Measurements from ENCODE around the gene RAB3IL1. TPM values are rescaled to one million over a fixed set of nuclear protein-coding genes. Genes with fewer than 3 reads are reported as not detected.

Gene RAB3IL1
- total and polyA plus RNA-seq, 9 of the 15 experiments (the other 6 are each of a cell fraction or from before 2014, with no cell fraction given), result 0.15 to 42.6 (median 15.5) TPM

DNA sequence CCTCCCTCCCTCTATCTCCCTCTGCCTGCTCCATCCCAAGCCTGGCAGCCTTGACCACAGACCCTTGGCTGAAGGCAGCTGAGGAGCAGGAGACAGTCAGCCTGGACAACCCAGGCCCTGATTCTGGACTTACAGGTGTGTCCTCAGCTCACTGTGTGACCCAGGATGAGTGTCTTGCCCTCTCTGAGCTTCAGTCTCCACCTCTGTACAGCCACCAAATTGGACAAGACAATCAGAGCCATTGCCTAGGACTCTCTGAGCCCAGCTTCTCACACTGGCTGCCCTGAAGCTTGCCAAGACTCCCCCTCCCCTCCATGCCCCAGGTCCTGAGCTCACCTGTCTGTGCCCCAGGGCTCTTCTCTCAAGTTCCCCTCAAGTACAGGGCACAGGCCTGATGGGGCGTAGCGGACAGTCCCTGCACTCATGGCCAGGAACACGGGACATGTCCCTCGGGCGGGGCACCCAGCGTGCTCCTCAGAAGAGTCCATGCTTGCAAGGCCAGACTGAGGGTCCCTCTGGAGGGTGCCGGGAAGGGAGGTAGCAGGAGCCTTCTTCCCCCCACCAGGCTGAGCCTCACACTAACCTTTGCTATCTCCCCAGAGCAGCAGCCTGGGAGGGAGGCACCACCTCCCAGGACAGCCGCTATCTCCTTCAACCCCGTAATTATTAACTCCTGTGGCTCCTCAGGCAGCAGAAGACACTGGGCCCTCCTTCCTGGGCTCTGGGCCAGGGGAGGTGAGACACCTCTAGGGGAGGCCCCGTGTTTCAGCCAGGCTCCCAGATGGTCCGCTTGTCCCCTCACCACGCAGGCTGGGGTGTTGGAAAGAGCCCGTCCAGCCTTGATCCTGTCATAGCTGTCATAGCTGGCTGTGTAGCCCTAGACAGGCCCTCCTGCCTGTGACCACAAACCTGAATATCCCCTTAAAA is 2.6 kb upstream of the RAB3IL1 start (continued):
- TF ChIP-seq MTF1 (CRISPR knock-in tag; IDR thresholded peaks at IDR 0.05; ENCODE audit: borderline replicate concordance) (no peak), SMC3 (conservative IDR thresholded peaks at IDR 0.05; ENCODE audit: insufficient read depth, low read depth, low read length) (no peak), ZNF512 (tag; IDR thresholded peaks at IDR 0.05) (no peak), MCM3 (IDR thresholded peaks at IDR 0.05) (no peak), TOE1 (IDR thresholded peaks at IDR 0.05; ENCODE audit: borderline replicate concordance) (peak; percentile 72), TOE1 (CRISPR knock-in tag; IDR thresholded peaks at IDR 0.05; ENCODE audit: borderline replicate concordance, low read depth) (no peak), CUX1 (CRISPR knock-in tag; IDR thresholded peaks at IDR 0.05) (no peak), ZNF175 (CRISPR knock-in tag; IDR thresholded peaks at IDR 0.05; ENCODE audit: low read depth) (no peak), TEAD4 (IDR thresholded peaks at IDR 0.05; ENCODE audit: low read length) (peak; percentile 93), TEAD4 (CRISPR knock-in tag; IDR thresholded peaks at IDR 0.05; ENCODE audit: borderline replicate concordance) (no peak), CTBP1 (IDR thresholded peaks at IDR 0.05; ENCODE audit: borderline replicate concordance) (peak; percentile 95), NR2F6 (CRISPR knock-in tag; IDR thresholded peaks at IDR 0.05) (no peak), ZNF124 (CRISPR knock-in tag; IDR thresholded peaks at IDR 0.05) (no peak), NUFIP1 (IDR thresholded peaks at IDR 0.05; ENCODE audit: partially characterized antibody) (no peak)
- TF ChIP-seq, protein P1, sequence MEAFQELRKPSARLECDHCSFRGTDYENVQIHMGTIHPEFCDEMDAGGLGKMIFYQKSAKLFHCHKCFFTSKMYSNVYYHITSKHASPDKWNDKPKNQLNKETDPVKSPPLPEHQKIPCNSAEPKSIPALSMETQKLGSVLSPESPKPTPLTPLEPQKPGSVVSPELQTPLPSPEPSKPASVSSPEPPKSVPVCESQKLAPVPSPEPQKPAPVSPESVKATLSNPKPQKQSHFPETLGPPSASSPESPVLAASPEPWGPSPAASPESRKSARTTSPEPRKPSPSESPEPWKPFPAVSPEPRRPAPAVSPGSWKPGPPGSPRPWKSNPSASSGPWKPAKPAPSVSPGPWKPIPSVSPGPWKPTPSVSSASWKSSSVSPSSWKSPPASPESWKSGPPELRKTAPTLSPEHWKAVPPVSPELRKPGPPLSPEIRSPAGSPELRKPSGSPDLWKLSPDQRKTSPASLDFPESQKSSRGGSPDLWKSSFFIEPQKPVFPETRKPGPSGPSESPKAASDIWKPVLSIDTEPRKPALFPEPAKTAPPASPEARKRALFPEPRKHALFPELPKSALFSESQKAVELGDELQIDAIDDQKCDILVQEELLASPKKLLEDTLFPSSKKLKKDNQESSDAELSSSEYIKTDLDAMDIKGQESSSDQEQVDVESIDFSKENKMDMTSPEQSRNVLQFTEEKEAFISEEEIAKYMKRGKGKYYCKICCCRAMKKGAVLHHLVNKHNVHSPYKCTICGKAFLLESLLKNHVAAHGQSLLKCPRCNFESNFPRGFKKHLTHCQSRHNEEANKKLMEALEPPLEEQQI (IDR thresholded peaks at IDR 0.05), result peak; percentile 69
- TF ChIP-seq, protein P2, sequence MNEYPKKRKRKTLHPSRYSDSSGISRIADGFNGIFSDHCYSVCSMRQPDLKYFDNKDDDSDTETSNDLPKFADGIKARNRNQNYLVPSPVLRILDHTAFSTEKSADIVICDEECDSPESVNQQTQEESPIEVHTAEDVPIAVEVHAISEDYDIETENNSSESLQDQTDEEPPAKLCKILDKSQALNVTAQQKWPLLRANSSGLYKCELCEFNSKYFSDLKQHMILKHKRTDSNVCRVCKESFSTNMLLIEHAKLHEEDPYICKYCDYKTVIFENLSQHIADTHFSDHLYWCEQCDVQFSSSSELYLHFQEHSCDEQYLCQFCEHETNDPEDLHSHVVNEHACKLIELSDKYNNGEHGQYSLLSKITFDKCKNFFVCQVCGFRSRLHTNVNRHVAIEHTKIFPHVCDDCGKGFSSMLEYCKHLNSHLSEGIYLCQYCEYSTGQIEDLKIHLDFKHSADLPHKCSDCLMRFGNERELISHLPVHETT (CRISPR knock-in tag; conservative IDR thresholded peaks at IDR 0.05 in 1 of 2, IDR thresholded peaks at IDR 0.05 in 1 of 2), result no peak

Data from K562 (cell line).